ENCODE results near the gene ANKS1A.

The ANKS1A gene

DNA sequence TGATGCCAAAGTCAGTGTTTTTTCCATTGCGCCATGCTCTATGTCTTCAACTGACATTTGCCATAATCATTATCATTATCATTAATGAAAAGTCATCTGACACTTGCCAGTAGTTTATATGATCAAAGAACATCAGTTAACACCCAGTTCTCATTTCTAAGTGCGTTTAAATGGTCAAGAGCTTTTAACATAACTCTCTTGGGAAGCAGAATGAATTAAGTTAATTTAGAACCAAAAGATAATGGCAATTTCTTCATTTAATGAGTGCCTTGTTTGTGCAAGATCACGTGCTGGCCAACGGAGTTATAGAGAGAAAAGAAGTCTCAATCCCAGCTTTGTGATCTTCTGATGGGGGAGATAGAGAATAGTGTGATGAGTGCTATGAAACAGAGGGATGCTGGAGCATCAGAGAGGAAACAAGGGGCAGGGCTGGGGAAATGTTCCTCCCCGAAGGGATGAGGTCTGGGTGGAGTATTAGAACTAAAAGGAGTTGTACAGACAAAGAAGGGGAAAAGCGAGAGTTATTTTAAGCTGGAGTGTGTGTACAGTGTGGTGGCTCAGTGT, 20.3 kb downstream of the ANKS1A start:
- Histone ChIP-seq H3K27me3 (replicated peaks; ENCODE audit: insufficient read depth, low read length) (peaks cover 13% of the 10 kb centered on the region), H3K9ac (ENCODE audit: low read length) (no peak overlapping the region), H3K9me3 (replicated peaks; ENCODE audit: insufficient read depth, low read length) (no peaks in the 10 kb centered on the region), H3K4me3 (ENCODE audit: low read length) (no peak overlapping the region), H3K4me2 (ENCODE audit: low read depth, low read length) (no peak overlapping the region), H3K4me1 (ENCODE audit: low read length) (peaks cover 26% of the 10 kb centered on the region), H2AFZ (ENCODE audit: low read length) (no peak overlapping the region), H3K36me3 (replicated peaks; ENCODE audit: insufficient read depth, low read length) (no peaks in the 10 kb centered on the region), H3F3A (ENCODE audit: insufficient read depth, low read length) (peaks cover 14% of the 10 kb centered on the region), H3K79me2 (ENCODE audit: low read length) (peaks cover 10% of the 10 kb centered on the region), H3K9me2 (replicated peaks; ENCODE audit: insufficient read depth, low read length) (no peaks in the 10 kb centered on the region), H3K27ac (ENCODE audit: low read length) (no peak overlapping the region), H4K20me1 (ENCODE audit: insufficient read depth, low read length) (peaks cover 17% of the 10 kb centered on the region; the same call in 1 of the 2 replicates)
- no peak for DNase-seq
- TF ChIP-seq EZH2 (optimal IDR thresholded peaks at IDR 0.05; ENCODE audit: low read depth, low read length): no peak
- TF ChIP-seq EZH2phosphoT487 (IDR thresholded peaks at IDR 0.05; ENCODE audit: low read length): no peak
- TF ChIP-seq CTCF (IDR thresholded peaks at IDR 0.05; ENCODE audit: low read length): no peak

GRCh38 chr6:34911822-34912221, 22.8 kb downstream of the ANKS1A start:
- Histone ChIP-seq H3K36me3 (replicated peaks; ENCODE audit: insufficient read depth, low read length) (no peaks in the 10 kb centered on the region), H4K20me1 (ENCODE audit: insufficient read depth, low read length) (peaks cover 21% of the 10 kb centered on the region; the same call in 1 of the 2 replicates), H2AFZ (ENCODE audit: low read length) (no peak overlapping the region), H3K9ac (ENCODE audit: low read length) (no peak overlapping the region), H3K9me3 (replicated peaks; ENCODE audit: insufficient read depth, low read length) (no peaks in the 10 kb centered on the region), H3F3A (ENCODE audit: insufficient read depth, low read length) (peaks cover 14% of the 10 kb centered on the region), H3K27me3 (replicated peaks; ENCODE audit: insufficient read depth, low read length) (peaks cover 13% of the 10 kb centered on the region), H3K4me2 (ENCODE audit: low read depth, low read length) (peak overlapping the region; percentile 46), H3K9me2 (replicated peaks; ENCODE audit: insufficient read depth, low read length) (no peaks in the 10 kb centered on the region), H3K27ac (ENCODE audit: low read length) (no peak overlapping the region), H3K79me2 (ENCODE audit: low read length) (peaks cover 15% of the 10 kb centered on the region), H3K4me3 (ENCODE audit: low read length) (no peak overlapping the region), H3K4me1 (ENCODE audit: low read length) (peaks cover 26% of the 10 kb centered on the region)
- TF ChIP-seq CTCF (IDR thresholded peaks at IDR 0.05; ENCODE audit: low read length) (no peak), EZH2phosphoT487 (IDR thresholded peaks at IDR 0.05; ENCODE audit: low read length) (no peak), EZH2 (optimal IDR thresholded peaks at IDR 0.05; ENCODE audit: low read depth, low read length) (no peak)
- no peak for DNase-seq

DNA sequence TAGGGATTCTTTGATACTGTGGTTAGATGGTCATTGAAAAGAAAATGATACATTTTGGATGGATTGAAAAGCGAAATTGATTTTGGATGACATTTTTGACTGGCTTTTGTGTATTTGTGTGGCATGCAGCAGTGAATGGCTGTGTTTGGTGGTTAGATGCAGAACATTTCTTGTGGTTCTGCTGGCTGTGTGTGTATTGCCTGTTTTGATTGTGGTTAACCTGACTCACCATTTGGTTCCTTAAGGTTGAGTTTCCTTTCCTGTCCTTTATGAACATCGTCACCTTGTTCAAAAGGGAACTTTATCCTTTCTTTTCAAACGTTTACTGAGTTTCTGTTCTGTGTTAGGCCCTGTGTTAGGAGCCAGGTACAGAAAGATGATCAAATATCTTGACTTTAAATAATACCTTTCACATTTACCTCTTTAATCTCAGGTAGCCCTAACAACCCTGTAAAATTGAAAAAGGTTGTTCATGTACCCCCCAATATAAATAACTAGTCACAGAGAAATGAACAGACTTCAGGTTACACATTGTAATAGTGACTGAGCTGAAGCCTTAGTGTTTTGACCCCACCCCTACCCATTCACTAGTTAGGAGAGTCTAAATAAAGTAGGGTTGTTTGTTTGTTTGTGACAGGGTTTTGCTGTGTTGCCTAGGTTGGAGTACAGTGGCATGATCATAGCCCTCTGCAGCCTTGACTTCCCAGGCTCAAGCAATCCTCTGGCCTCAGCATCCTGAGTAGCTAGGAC, 23.8 kb downstream of the ANKS1A start:
- H2AFZ ChIP-seq (ENCODE audit: low read length): no peak overlapping the region
- no peak overlapping the region for H3K9ac ChIP-seq (ENCODE audit: low read length)
- no peaks in the 10 kb centered on the region for H3K9me3 ChIP-seq (replicated peaks; ENCODE audit: insufficient read depth, low read length)
- H3K79me2 ChIP-seq (ENCODE audit: low read length): peaks cover 9% of the 10 kb centered on the region
- no peaks in the 10 kb centered on the region for H3K9me2 ChIP-seq (replicated peaks; ENCODE audit: insufficient read depth, low read length)
- H3K4me2 ChIP-seq (ENCODE audit: low read depth, low read length): peak overlapping the region; percentile 46; the same call in 1 of the 2 replicates
- H3F3A ChIP-seq (ENCODE audit: insufficient read depth, low read length): peaks cover 14% of the 10 kb centered on the region
- H3K4me3 ChIP-seq (ENCODE audit: low read length): no peak overlapping the region
- peaks cover 21% of the 10 kb centered on the region; the same call in 1 of the 2 replicates for H4K20me1 ChIP-seq (ENCODE audit: insufficient read depth, low read length)
- peak overlapping the region; percentile 54; the same call in 1 of the 2 replicates for H3K27ac ChIP-seq (ENCODE audit: low read length)
- peaks cover 13% of the 10 kb centered on the region for H3K27me3 ChIP-seq (replicated peaks; ENCODE audit: insufficient read depth, low read length)
- peaks cover 24% of the 10 kb centered on the region for H3K4me1 ChIP-seq (ENCODE audit: low read length)
- no peaks in the 10 kb centered on the region for H3K36me3 ChIP-seq (replicated peaks; ENCODE audit: insufficient read depth, low read length)
- DNase-seq: peak; percentile 80
- TF ChIP-seq EZH2 (optimal IDR thresholded peaks at IDR 0.05; ENCODE audit: low read depth, low read length) (no peak), EZH2phosphoT487 (IDR thresholded peaks at IDR 0.05; ENCODE audit: low read length) (no peak), CTCF (IDR thresholded peaks at IDR 0.05; ENCODE audit: low read length) (no peak)

Measured in MM.1S (cell line).